Gastrocnemius medialis (tissue), 4 donors: ENCODE measurements around the gene AARSD1.
"Not testable (repeated sequence)": the region's sequence is repeated elsewhere in the genome, so short reads cannot be mapped to it uniquely, and the experiment has no call there.

Source experiments
- CTCF ChIP-seq, 5 experiments: fragments of 450-650 bp in 3 of 5; fragments of 200-600 bp in 2 of 5; sonication (generic) in 2 of 5; IDR thresholded peaks in 4 of 5; conservative IDR thresholded peaks in 1 of 5; 1 replicate in 4 of 5; 2 replicates in 1 of 5; pipeline ENCODE4 v1.5.1; 2016 to 2019; ENCODE audit warnings: antibody characterized with exemption in 5 of 5, mild to moderate bottlenecking in 3 of 5, moderate library complexity in 3 of 5
- POLR2A ChIP-seq, 2 donors: fragments of 450-650 bp; IDR thresholded peaks; one replicate each; pipeline ENCODE4 v1.6.1; 2017; ENCODE audit warnings: antibody characterized with exemption in 2 of 2, mild to moderate bottlenecking in 2 of 2, moderate library complexity in 2 of 2

DNA sequence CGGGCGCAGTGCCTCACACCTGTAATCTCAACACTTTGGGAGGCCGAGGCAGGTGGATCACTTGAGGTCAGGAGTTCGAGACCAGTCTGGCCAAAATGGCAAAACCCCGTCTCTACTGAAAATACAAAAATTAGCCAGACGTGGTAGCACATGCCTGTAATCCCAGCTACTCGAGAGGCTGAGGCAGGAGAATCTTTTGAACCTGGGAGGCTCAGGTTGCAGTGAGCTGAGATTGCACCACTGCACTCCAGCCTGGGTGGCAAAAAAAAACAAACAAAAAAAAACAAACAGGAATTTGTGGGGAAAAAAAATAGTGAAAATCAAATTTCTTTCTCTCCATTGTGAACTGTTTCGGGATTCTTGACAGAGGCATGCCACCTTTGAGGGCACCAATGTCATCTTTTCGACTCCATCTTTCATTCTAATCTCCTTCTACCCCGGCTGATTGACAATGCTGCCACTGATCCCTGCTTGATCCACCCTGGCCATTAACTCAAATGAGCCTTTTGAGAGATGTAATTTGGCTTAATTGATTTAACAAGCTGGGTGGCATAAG is 44.7 kb downstream of the AARSD1 start:
- TF ChIP-seq POLR2A (IDR thresholded peaks at IDR 0.05); CTCF (IDR thresholded peaks at IDR 0.05 in 4 of 5, conservative IDR thresholded peaks at IDR 0.05 in 1 of 5): not testable (repeated sequence)
